Measurements from ENCODE around the gene HEMK1.
A peak's percentile ranks its signal among the peaks of the same experiment; 100 is the strongest.

- no peak for TF ChIP-seq CTCF (IDR thresholded peaks at IDR 0.05 in 4 of 5, conservative IDR thresholded peaks at IDR 0.05 in 1 of 5)
- peak; percentile 33 to 51 for TF ChIP-seq POLR2A (IDR thresholded peaks at IDR 0.05)
Measured at GRCh38 chr3:50581459-50581842, 12.1 kb downstream of the HEMK1 start.

All from gastrocnemius medialis (tissue), 4 donors.